PFSK-1 (cell line): ENCODE measurements around the gene CCM2L.

Source experiments
- FOXP2 ChIP-seq: optimal IDR thresholded peaks from 2 replicates; pipeline ENCODE3; 2011; ENCODE audit warnings: borderline replicate concordance, control low read depth, inconsistent platforms; ENCODE audit not compliant: insufficient read depth; ENCODE audit errors: extremely low read length, extremely low read depth
- POLR2AphosphoS5 ChIP-seq: IDR thresholded peaks from 2 replicates; pipeline ENCODE4 v1.6.1; 2012; ENCODE audit warnings: low read depth, mild to moderate bottlenecking, control low read depth, low read length, moderate library complexity
- REST ChIP-seq, 2 experiments: IDR thresholded peaks; 2 replicates each; pipeline versions ENCODE4 v1.6.1 to v1.8.0; 2011 to 2012; ENCODE audit warnings: low read depth in 2 of 2, low read length in 2 of 2, control low read depth in 1 of 2, inconsistent platforms in 1 of 2, mild to moderate bottlenecking in 1 of 2, moderate library complexity in 1 of 2; ENCODE audit not compliant: insufficient read depth in 1 of 2
- SIN3A ChIP-seq: IDR thresholded peaks from 2 replicates; pipeline ENCODE4 v1.6.1; 2012; ENCODE audit warnings: mild to moderate bottlenecking, low read length, moderate library complexity, borderline replicate concordance; ENCODE audit not compliant: insufficient read depth
- TAF1 ChIP-seq: IDR thresholded peaks from 2 replicates; pipeline ENCODE4 v1.6.1; 2012; ENCODE audit warnings: low read length, control low read depth, borderline replicate concordance; ENCODE audit not compliant: insufficient read depth

CCM2L gene

GRCh38 chr20:32070282-32070681 is 60.0 kb downstream of the CCM2L start:
- TF ChIP-seq SIN3A (no peak), FOXP2 (no peak), TAF1 (no peak)

- no peak for TF ChIP-seq POLR2AphosphoS5
- no peak for TF ChIP-seq REST (IDR thresholded peaks at IDR 0.05; ENCODE audit: insufficient read depth in 1 of 2, low read depth in 2 of 2, low read length in 2 of 2)
- no peak for TF ChIP-seq FOXP2
These were observed 60.5 kb downstream of the CCM2L start for GRCh38 chr20:32070690-32071213.

GRCh38 chr20:32071395-32072167 is 61.3 kb downstream of the CCM2L start:
- TF ChIP-seq TAF1, result no peak
- TF ChIP-seq POLR2AphosphoS5, result no peak
- TF ChIP-seq REST (IDR thresholded peaks at IDR 0.05; ENCODE audit: insufficient read depth in 1 of 2, low read depth in 2 of 2, low read length in 2 of 2), result no peak

GRCh38 chr20:32072168-32072750 is 62.0 kb downstream of the CCM2L start:
- TF ChIP-seq FOXP2 (no peak), TAF1 (no peak), SIN3A (no peak), REST (IDR thresholded peaks at IDR 0.05; ENCODE audit: insufficient read depth in 1 of 2, low read depth in 2 of 2, low read length in 2 of 2) (no peak), POLR2AphosphoS5 (no peak)

- TF ChIP-seq TAF1 (no peak), REST (IDR thresholded peaks at IDR 0.05; ENCODE audit: insufficient read depth in 1 of 2, low read depth in 2 of 2, low read length in 2 of 2) (no peak), SIN3A (no peak), FOXP2 (no peak), POLR2AphosphoS5 (no peak)
These were observed 65.3 kb downstream of the CCM2L start for GRCh38 chr20:32075534-32075933.
